Urothelium cell line (cell line): ENCODE data around the gene FILIP1L.

Experiments
- DNase-seq: peaks from one replicate; pipeline ENCODE4 v3.0.0; 2011; ENCODE audit warnings: low spot score, mixed read lengths
- FAIRE-seq: peaks from 2 replicates; lab custom pipeline; 2011; peaks lifted over from hg19 to GRCh38; lab: Jason Lieb, UNC

The FILIP1L gene

DNA sequence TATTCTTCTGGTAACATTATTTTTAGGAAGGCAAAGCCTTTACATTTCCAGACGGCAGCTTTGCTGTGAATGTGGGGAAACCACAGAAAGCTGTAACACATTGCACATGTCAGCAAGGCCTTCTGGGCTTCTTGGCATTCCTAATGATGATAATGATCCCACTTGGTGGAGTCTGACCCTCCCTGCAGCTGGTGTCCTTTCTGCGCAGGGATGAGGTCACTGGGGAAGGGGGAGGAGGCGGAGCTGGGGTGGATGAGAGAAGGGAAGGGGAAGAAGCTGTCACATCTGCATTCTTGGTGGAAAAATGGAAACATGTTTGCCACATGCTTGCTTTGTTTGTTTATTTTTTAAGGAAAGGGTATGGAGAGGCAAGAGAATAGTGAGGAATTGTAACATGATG lies 68.6 kb downstream of the FILIP1L start:
- DNase-seq (peak; percentile 45), FAIRE-seq (peak; percentile 93)

DNA sequence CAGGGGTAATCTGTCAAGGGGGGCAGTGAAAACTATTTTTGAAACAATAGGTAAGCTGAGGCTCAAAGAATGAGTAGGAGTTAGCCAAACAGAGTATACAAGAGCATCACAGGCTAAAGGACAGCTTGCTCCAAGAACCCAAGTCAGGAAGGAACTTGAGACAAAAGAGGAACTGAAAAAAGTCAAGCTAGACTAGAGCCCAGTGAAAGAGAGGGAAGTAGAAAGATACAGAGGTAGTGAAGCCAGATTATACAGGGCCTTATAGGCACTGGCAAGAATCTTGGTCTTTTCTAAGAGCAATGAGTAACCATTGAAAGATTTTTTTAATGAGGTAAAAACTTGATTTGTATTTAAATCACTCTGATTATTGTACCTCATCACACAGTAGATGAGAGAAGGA lies 69.9 kb downstream of the FILIP1L start:
- FAIRE-seq (no peak), DNase-seq (no peak)

- DNase-seq (no peak), FAIRE-seq (no peak)
Measured at GRCh38 chr3:100043271-100043670, 71.0 kb downstream of the FILIP1L start.

GRCh38 chr3:100042166-100042981 lies 71.9 kb downstream of the FILIP1L start:
- peak; percentile 46 for DNase-seq
- peak; percentile 80 for FAIRE-seq

DNA sequence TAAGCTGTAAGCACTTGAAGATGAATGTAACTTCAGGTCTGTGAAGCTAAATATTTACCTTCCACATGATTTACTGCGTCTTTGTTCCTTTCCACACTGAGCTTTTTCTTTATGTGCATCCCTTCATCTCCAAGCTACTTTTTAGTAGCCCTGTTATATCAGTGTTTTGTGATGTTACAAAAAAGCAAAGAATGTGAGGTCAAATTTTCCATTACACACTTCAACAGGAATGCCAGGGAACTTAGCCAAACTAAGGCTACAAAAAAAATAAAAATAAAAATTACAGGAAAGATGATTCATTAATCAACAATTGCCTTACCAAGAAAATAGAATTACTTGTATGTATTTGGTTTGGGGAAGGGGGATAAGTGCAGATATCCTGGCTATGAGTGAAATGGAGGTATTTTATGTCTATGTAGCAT lies 73.0 kb downstream of the FILIP1L start:
- peak; percentile 9 for FAIRE-seq
- peak; percentile 57 for DNase-seq

DNA sequence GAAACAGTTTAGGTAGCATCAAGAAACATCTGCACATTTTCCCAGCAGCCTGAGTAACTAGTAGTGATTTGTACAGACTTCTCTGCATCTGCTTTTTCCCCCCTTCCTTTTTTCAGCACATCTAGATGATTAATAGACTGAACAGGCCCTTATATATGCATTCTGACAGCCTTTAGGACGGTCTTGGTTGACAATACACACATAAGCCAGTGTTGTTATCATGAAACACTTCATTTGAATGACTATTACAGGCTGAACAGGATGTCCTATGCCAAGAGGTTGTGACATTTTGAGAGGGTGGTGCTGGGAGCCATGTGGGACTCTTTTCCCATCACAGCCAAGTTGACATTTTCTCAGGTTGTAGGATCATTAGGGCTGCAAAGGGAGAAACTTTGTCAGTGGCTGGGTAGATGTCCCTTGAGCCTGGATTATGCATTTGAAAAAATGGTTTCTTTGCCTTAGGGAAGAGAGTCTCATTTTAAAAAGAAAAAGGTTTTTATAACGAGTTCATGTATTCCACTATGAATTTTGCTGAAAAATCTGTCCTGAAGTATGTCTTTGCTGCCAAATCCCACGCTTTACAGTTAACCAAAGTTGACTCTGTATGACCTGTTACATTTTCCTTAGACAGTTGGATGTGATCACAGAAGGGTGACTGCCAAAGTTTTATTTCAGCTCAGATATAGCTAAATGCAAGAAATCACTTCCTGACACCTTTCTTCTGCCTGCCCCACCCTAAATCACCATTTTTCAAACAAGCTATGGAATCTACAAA lies 73.7 kb downstream of the FILIP1L start:
- FAIRE-seq: peak; percentile 58
- DNase-seq: no peak

- FAIRE-seq: no peak
- DNase-seq: no peak
Measured at GRCh38 chr3:100039075-100039474, 75.2 kb downstream of the FILIP1L start.

DNA sequence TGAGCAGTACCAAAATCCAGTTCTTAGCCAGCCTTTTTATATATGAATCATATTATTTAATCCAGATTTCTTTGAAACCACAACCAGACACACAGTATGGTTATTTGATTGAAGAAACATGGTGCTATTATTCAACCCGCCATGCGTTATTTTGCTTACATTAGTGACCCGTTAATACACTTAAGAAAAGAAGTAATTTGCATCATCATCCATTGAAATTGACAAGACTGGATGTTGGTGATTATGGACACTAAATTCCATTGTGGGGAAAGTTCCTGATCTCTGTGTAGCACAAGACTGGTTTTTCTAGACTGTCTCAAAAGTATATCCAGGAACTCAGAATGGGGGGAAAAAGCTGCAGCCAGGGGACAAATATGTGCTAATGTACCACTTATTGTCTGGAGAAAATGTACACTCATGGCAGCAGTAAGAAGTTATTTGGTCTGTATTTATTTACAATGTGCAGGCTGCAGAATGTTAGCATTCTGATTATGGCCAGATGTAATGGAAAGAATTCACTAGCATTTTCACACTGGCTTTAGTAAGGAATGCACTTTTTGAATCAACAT lies 80.3 kb downstream of the FILIP1L start:
- FAIRE-seq: no peak
- no peak for DNase-seq

DNA sequence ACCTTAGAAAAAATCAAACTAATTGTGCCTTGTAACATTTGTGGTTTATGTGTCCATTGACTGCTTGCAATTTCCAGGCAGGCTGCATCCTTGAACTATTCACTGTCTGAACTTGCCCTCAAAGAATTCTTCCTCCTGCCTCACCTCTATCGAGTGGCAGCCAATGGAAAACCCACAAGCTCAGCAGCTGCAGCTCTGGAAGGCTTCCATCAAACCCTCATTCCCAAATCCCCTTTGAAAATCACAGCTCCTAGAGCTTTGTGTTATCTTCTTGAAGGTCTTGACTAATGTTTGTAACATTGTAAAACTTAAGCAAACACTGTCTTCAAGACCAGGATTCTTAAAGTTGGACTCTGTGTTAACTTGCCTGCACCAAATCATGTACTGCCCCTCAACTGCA lies 81.1 kb downstream of the FILIP1L start:
- FAIRE-seq (no peak), DNase-seq (peak; percentile 50)

GRCh38 chr3:100032243-100032642 lies 82.1 kb downstream of the FILIP1L start:
- FAIRE-seq: no peak
- DNase-seq: peak; percentile 57

GRCh38 chr3:100030914-100031425 lies 83.3 kb downstream of the FILIP1L start:
- FAIRE-seq: no peak

DNA sequence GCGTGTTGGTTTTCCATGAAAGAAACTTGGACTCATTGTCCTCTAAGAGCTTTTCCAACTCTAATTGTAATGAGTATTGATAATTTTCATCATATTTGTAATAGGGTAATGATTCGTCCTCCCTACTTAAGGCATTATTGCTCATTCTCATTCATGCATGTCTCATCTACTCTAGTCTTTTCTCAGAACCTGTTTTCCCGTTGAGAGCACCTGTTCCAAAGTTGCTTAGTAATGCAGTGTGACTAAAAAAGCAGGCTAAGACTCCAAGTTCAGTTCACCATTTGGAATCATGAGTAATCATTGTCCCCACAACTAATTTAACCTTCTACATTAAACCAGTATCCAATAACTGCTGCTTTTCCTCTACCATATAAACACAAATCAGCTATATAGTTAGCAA lies 84.0 kb downstream of the FILIP1L start:
- DNase-seq (no peak), FAIRE-seq (no peak)

More at GRCh38 chr3:100030914-100031425, 83.3 kb downstream of the FILIP1L start:
- no peak for DNase-seq

- DNase-seq (no peak), FAIRE-seq (no peak)
Measured at GRCh38 chr3:100029689-100030088, 84.6 kb downstream of the FILIP1L start.

DNA sequence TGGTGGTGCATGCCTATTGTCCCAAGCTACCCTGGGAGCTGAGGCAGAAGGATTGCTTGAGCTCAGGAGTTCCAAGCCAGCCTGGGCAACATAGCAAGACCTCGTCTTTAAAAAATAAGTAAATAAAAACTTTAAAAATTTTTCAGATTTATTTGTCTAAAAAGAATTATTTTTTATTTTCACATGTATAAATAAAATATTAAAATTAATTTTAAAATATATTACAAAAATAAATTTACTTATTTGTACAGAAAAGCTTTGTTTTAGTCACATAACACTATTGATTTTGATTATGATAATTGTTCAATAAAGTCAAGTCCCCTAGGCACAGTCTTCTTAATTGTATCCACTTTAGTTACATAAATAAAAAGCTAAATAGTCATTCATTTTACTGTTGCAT lies 85.2 kb downstream of the FILIP1L start:
- DNase-seq (no peak), FAIRE-seq (no peak)

DNA sequence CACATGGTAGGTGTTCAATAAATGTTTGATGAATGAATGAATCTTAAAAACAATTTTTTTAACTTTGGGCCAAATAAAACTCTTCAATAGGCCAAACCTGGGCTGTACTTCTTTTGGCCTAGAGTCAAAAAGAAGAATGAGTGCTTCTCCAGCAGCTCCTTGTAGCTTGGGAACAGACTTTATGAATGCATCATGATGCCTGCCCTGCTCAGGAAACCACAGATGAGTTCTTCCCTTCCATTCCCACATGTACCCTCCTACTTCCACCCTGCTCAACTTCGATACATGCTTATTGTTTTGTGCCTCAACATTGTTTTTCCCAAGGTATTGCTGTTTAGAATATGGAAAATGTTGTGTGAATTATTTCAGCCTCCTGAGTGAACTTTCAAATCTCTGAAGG lies 87.0 kb downstream of the FILIP1L start:
- FAIRE-seq: peak; percentile 81
- DNase-seq: no peak

DNA sequence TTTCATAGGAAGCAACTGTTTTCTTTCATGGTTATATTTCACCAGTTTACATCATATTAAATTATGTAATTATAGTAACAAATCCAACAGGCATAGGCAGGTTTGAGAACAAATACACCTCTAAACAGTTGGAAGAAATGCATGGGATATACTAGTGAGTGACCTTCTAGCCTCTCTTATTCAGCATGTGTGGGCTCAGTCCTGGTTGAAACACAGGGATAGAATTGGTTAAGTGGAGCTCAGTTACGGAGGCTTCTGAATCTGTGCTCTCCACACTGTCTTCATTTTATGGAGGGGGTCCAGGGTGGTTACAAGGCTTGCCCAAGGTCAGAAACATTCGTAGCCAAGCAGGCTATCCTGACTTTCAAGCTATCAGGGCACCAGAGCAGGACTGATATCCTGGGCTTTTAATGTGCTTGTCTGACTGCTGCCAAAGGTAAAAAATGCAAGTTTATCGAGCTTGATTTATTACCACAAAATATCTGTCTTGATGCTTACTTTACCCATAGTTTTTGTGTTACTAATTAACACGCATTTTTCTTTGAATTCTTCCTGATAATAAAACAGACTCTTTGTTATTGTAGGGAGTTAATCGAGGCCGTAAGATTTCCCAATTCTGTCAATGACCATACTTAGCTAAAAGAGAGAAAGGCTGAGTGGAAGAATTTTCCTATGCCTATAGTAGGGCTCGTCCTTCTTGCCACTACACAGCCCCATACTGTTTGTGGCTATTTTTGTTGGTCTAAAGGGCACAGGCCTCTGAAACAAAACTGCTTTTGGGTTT lies 89.6 kb downstream of the FILIP1L start:
- DNase-seq (no peak), FAIRE-seq (no peak)

GRCh38 chr3:100023595-100023994 lies 90.7 kb downstream of the FILIP1L start:
- no peak for FAIRE-seq
- DNase-seq: no peak

GRCh38 chr3:100023150-100023549 lies 91.2 kb downstream of the FILIP1L start:
- no peak for FAIRE-seq
- no peak for DNase-seq

GRCh38 chr3:100022506-100022905 lies 91.8 kb downstream of the FILIP1L start:
- DNase-seq: no peak
- no peak for FAIRE-seq

- FAIRE-seq: no peak
Measured at GRCh38 chr3:100020876-100021644, 93.2 kb downstream of the FILIP1L start.

More at GRCh38 chr3:100020876-100021644, 93.2 kb downstream of the FILIP1L start:
- no peak for DNase-seq
